Ovary (tissue), 3 donors: ENCODE results near the gene SPARC.

ENCODE experiments used
- CTCF ChIP-seq, 3 donors: fragments of 450-650 bp in 2 of 3; fragments of 200-600 bp in 1 of 3; IDR thresholded peaks; one replicate each; pipeline versions ENCODE4 v1.5.1 to v1.8.0; 2016 to 2022; ENCODE audit warnings: antibody characterized with exemption in 3 of 3, mild to moderate bottlenecking in 1 of 3
- EP300 ChIP-seq: sonication (generic); formaldehyde crosslinking; IDR thresholded peaks from one replicate; pipeline ENCODE4 v1.6.1; 2017; ENCODE audit warnings: antibody characterized with exemption
- POLR2A ChIP-seq: fragments of 450-650 bp; IDR thresholded peaks from one replicate; pipeline ENCODE4 v1.6.1; 2017; ENCODE audit warnings: antibody characterized with exemption, mild to moderate bottlenecking, moderate library complexity
- donor health status: DM: no; HTN: no; CAD: no.

- no peak for TF ChIP-seq POLR2A
- TF ChIP-seq CTCF (IDR thresholded peaks at IDR 0.05), result no peak
- no peak for TF ChIP-seq EP300
Measured at GRCh38 chr5:151632524-151632923, 54.2 kb downstream of the SPARC start.
